HFFc6 (cell line): ENCODE data around the gene HSPA1B. TPM values are rescaled to one million over a fixed set of nuclear protein-coding genes. Genes with fewer than 3 reads are reported as not detected.
"Not testable (repeated sequence)": the region's sequence is repeated elsewhere in the genome, so short reads cannot be mapped to it uniquely, and the experiment has no call there.

Source experiments
- DNase-seq: peaks from one replicate; pipeline ENCODE4 v3.0.0-alpha.2; 2018
- H3K27ac Mint-ChIP-seq: 2 replicates; pipeline ENCODE4 v1.8.0; 2020; ENCODE audit warnings: mild to moderate bottlenecking, mixed read lengths
- H3K27me3 Mint-ChIP-seq: 2 replicates; pipeline ENCODE4 v1.8.0; 2021; ENCODE audit warnings: mild to moderate bottlenecking, moderate library complexity, mixed read lengths; ENCODE audit not compliant: insufficient read depth
- H3K36me3 Mint-ChIP-seq: 2 replicates; pipeline ENCODE4 v1.8.0; 2021; ENCODE audit warnings: low read depth, mixed read lengths
- H3K4me1 Mint-ChIP-seq: 2 replicates; pipeline ENCODE4 v1.8.0; 2020; ENCODE audit warnings: low read depth, mixed read lengths
- H3K4me3 Mint-ChIP-seq: 2 replicates; pipeline ENCODE4 v1.8.0; 2020; ENCODE audit warnings: mild to moderate bottlenecking, moderate library complexity, mixed read lengths
- H3K9me3 Mint-ChIP-seq: 2 replicates; pipeline ENCODE4 v1.8.0; 2020; ENCODE audit warnings: mild to moderate bottlenecking, mixed read lengths
- total RNA-seq, 6 experiments: library from RNA; stranded (reverse); fragmentation: NEBNext Ultra II Directional; extraction: Animal tissue kit (Norgen Biotek cat#: 25700); gene quantifications; 2 replicates in 1 of 6; 3 replicates in 5 of 6; pipeline ENCODE4 v1.2.3, GENCODE V29; 2021
- TF ChIP-seq, protein P1 (sequence below): fragments of 200-600 bp; sonication (generic); IDR thresholded peaks from 2 replicates; pipeline ENCODE4 v1.5.0; 2021; ENCODE audit warnings: antibody characterized with exemption, mild to moderate bottlenecking

The HSPA1B gene
- total RNA-seq, 6 experiments from 2014 or later = 95.5 to 116 (median 98.9) TPM

DNA sequence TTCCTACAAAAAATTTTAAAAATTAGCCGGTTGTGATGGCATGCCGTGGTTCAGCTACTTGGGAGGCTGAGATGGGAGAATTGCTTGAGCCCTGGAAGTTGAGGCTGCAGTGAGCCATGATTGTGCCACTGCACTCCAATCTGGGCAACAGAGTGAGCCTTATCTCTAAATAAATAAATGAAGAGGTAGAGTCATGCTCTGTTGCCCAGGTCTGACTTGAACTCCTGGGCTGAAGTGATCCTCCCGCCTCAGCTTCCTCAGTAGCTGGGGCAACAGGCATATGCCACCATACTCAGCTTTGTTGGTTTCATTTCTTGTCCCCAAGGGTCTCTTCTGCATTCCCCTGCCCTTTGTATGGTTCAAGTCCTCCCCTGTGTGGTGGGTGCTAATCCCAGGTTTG is 17.0 kb downstream of the HSPA1B start:
- Mint-ChIP-seq H3K27me3 (peaks cover 1% of the 10 kb centered on the region; the same call in 1 of the 2 replicates), H3K4me3 (no peak overlapping the region), H3K27ac (no peak overlapping the region), H3K9me3 (no peaks in the 10 kb centered on the region), H3K4me1 (peaks cover 5% of the 10 kb centered on the region; the same call in 1 of the 2 replicates), H3K36me3 (peaks cover 12% of the 10 kb centered on the region)
- DNase-seq = no peak
- TF ChIP-seq, protein P1, sequence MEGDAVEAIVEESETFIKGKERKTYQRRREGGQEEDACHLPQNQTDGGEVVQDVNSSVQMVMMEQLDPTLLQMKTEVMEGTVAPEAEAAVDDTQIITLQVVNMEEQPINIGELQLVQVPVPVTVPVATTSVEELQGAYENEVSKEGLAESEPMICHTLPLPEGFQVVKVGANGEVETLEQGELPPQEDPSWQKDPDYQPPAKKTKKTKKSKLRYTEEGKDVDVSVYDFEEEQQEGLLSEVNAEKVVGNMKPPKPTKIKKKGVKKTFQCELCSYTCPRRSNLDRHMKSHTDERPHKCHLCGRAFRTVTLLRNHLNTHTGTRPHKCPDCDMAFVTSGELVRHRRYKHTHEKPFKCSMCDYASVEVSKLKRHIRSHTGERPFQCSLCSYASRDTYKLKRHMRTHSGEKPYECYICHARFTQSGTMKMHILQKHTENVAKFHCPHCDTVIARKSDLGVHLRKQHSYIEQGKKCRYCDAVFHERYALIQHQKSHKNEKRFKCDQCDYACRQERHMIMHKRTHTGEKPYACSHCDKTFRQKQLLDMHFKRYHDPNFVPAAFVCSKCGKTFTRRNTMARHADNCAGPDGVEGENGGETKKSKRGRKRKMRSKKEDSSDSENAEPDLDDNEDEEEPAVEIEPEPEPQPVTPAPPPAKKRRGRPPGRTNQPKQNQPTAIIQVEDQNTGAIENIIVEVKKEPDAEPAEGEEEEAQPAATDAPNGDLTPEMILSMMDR = no peak

DNA sequence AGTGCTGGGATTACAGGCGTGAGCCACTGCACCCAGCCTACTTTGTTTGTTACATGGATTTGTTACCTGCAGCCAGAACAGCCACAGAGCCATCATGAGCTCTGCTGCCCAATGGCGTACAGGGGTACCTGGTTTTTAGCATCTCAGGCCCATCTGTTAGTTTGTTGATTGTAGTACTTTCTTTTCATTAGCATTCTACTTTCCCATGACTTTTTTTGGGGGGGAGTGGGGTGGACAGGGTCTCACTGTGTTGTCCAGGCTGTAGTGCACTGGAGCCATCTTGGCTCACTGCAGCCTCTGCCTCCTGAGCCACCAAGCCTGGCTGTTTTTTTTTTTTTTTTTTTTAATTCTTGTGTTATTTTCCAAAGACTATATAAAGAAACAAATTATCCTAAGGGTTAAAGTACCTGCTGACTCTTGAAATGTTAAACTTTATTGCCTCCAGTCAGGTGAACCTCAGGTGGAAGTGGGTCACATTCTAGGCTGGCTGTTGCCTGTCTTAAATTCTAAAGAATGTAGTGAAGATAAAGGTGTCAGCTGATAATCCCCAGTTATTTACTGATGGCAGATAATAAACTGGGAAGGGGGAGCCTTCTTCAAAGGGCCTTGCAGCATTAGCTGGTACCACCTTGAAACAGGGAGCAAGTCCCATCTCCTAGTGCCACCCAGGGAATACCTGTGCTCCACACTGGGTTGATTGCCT is 19.9 kb downstream of the HSPA1B start:
- Mint-ChIP-seq H3K36me3 (peaks cover 6% of the 10 kb centered on the region; the same call in 1 of the 2 replicates), H3K27ac (no peak overlapping the region), H3K4me3 (no peak overlapping the region), H3K4me1 (peaks cover 6% of the 10 kb centered on the region), H3K9me3 (peaks cover under 1% of the 10 kb centered on the region), H3K27me3 (peaks cover 1% of the 10 kb centered on the region; the same call in 1 of the 2 replicates)
- no peak for DNase-seq
- TF ChIP-seq, protein P1 = no peak

DNA sequence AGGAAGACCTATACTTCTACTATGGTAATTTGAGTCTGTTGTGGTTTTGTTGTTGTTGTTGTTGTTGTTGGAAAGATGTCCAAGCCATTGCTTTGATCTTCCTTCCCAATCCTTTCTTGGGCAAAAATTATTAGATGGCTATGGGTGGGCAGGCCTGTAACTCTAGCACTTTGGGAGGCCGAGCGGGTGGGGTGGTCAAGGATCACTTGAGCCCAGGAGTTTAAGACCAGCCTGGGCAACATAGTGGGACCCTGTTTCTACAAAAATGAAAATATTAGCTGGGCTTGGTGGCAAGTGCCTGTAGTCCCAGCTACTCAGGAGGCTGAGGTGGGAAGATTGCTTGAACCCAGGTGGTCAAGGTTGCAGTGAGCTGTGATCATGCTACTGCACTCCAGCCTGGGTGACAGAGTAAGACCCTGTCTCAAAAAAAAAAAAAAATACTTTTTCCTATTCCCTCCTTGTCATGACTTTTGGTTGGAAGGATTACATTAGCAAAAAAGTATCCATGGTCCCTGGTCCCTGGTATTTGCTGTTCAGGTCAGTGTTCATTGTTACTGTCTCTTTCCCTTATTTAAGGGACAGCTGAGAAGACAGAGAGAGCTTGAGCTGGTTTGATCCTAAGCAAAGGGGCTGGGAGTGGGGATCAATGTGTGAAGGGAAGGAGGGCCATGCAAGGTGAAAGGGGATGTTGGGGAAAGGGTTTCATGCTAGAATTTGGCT is 23.4 kb downstream of the HSPA1B start:
- H3K36me3 Mint-ChIP-seq = peaks cover 6% of the 10 kb centered on the region
- TF ChIP-seq, protein P1 = no peak
- H3K4me1 Mint-ChIP-seq = peaks cover 6% of the 10 kb centered on the region
- H3K27me3 Mint-ChIP-seq = no peaks in the 10 kb centered on the region
- no peak overlapping the region for H3K4me3 Mint-ChIP-seq
- no peak overlapping the region; the same call in 1 of the 2 replicates for H3K27ac Mint-ChIP-seq
- peaks cover 6% of the 10 kb centered on the region for H3K9me3 Mint-ChIP-seq
- no peak for DNase-seq

DNA sequence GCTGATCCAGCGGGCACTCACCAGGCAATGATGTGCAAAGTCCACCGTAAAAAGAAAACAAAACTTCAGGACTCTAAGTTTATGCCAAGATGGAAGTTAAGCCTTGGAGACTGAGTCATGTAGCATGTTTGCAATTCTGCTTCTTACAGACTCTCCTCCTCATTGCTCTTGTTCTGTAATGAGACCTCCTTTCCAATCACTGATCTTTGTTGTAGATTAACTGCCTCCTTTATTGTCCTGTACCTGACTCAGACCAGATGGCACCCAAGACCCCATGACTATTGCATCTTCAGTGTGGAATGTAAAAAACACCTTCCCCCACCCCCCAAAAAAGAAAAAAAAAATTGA is 23.9 kb downstream of the HSPA1B start:
- no peak for DNase-seq
- no peak overlapping the region for H3K4me3 Mint-ChIP-seq
- H3K27me3 Mint-ChIP-seq = no peaks in the 10 kb centered on the region
- H3K36me3 Mint-ChIP-seq = peaks cover 6% of the 10 kb centered on the region
- TF ChIP-seq, protein P1 = no peak
- H3K27ac Mint-ChIP-seq = no peak overlapping the region; the same call in 1 of the 2 replicates
- H3K9me3 Mint-ChIP-seq = peaks cover 6% of the 10 kb centered on the region
- peaks cover 6% of the 10 kb centered on the region for H3K4me1 Mint-ChIP-seq

DNA sequence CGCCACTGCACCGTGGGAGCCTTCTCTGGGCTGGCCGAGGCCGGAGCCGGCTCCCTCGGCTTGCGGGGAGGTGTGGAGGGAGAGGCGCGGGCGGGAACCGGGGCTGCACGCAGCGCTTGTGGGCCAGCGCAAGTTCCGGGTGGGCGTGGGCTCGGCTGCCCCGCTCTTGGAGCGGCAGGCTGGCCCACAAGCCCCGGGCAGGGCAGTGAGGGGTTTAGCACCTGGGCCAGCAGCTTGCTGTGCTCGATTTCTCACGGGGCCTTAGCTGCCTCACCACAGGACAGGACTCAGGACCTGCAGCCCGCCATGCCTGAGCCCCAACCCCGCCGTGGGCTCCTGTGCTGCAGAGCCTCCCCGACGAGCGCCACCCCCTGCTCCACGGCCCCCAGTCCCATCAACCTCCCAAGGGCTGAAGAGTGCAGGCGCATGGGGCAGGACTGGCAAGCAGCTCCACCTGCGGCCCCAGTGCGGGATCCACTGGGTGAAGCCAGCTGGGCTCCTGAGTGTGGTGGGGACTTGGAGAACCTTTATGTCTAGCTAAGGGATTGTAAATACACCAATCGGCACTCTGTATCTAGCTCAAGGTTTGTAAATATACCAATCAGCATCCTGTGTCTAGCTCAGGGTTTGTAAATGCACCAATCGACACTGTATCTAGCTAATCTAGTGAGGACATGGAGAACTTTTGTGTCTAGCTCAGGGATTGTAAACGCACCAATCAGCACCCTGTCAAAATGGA is 24.6 kb downstream of the HSPA1B start:
- not testable (repeated sequence) for H3K36me3 Mint-ChIP-seq, H3K27me3 Mint-ChIP-seq, H3K9me3 Mint-ChIP-seq, H3K27ac Mint-ChIP-seq, H3K4me1 Mint-ChIP-seq, H3K4me3 Mint-ChIP-seq, DNase-seq

DNA sequence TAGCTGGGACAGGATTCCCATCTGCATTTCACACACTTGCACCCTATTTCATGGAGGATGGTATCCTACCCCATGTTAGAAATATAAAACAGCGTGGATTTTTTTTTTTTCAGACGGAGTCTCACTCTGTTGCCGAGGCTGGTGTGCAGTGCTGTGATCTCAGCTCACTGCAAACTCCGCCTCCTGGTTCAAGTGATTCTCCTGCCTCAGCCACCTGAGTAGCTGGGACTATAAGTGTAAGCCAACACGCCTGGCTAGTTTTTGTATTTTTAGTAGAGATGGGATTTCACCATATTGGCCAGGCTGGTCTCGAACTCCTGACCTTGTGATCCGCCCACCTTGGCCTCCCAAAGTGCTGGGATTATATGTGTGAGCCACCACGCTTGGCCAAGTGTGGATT is 30.2 kb downstream of the HSPA1B start:
- H3K4me3 Mint-ChIP-seq, H3K36me3 Mint-ChIP-seq, H3K9me3 Mint-ChIP-seq, DNase-seq, H3K27me3 Mint-ChIP-seq, H3K27ac Mint-ChIP-seq: not testable (repeated sequence)
- peaks cover 13% of the 10 kb centered on the region for H3K4me1 Mint-ChIP-seq
